RWPE1 (cell line): ENCODE measurements around the gene CHAMP1.
"Not testable (repeated sequence)": the region's sequence is repeated elsewhere in the genome, so short reads cannot be mapped to it uniquely, and the experiment has no call there.

Experiments
- CTCF ChIA-PET: fragments of 350-600 bp; sonication (Branson Sonifier 250); formaldehyde crosslinking; extraction: SDS; loops from one replicate; lab custom pipeline; 2021; lab: Yijun Ruan, JAX
- POLR2A ChIA-PET: fragments of 400-600 bp; formaldehyde crosslinking; extraction: SDS; loops from one replicate; lab custom pipeline; 2020; ENCODE audit warnings: antibody characterized with exemption; ENCODE audit not compliant: low non-redundant PET; lab: Yijun Ruan, JAX
- DNase-seq: peaks from one replicate; pipeline ENCODE4 v3.0.0; 2012; ENCODE audit warnings: low spot score
- H3K27ac ChIP-seq: fragments of 450-650 bp; 2 replicates; pipeline ENCODE4 v1.5.1; 2017
- TF ChIP-seq, protein P1 (sequence below): fragments of 450-650 bp; conservative IDR thresholded peaks from 2 replicates; pipeline ENCODE4 v1.5.1; 2017; ENCODE audit warnings: low read depth, mild to moderate bottlenecking

CHAMP1 gene

DNA sequence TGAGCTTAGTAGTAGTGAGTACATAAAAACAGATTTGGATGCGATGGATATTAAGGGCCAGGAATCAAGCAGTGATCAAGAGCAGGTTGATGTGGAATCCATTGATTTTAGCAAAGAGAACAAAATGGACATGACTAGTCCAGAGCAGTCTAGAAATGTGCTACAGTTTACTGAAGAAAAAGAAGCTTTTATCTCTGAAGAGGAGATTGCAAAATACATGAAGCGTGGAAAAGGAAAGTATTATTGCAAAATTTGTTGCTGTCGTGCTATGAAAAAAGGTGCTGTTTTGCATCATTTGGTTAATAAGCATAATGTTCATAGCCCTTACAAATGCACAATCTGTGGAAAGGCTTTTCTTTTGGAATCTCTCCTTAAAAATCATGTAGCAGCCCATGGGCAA is 11.4 kb downstream of the CHAMP1 start:
- H3K27ac ChIP-seq = no peak overlapping the region
- ChIA-PET CTCF (no interaction called here), POLR2A (no interaction called here)
- no peak for DNase-seq
- TF ChIP-seq, protein P1, sequence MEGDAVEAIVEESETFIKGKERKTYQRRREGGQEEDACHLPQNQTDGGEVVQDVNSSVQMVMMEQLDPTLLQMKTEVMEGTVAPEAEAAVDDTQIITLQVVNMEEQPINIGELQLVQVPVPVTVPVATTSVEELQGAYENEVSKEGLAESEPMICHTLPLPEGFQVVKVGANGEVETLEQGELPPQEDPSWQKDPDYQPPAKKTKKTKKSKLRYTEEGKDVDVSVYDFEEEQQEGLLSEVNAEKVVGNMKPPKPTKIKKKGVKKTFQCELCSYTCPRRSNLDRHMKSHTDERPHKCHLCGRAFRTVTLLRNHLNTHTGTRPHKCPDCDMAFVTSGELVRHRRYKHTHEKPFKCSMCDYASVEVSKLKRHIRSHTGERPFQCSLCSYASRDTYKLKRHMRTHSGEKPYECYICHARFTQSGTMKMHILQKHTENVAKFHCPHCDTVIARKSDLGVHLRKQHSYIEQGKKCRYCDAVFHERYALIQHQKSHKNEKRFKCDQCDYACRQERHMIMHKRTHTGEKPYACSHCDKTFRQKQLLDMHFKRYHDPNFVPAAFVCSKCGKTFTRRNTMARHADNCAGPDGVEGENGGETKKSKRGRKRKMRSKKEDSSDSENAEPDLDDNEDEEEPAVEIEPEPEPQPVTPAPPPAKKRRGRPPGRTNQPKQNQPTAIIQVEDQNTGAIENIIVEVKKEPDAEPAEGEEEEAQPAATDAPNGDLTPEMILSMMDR = no peak

DNA sequence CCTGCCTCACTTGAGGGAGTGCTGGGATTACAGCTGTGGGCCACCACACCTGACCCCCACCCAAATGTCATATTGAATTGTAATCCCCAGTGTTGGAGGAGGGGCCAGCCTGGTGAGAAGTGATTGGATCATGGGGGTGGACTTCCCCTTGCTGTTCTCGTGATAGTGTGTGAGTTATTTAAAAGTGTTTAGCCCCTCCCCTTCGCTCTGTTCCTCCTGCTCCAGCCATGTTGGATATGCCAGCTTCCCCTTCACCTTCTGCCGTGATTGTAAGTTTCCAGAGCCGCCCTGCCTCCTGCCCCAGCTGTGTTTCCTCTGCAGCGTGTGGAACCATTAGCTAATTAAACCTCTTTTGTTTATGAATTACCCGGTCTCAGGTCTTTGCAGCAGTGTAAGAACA is 13.7 kb downstream of the CHAMP1 start:
- POLR2A ChIA-PET = no interaction called here
- H3K27ac ChIP-seq = no peak overlapping the region
- CTCF ChIA-PET = interaction anchor here (1.0 kb wide), 1 partner anchor 10 kb away, joined by 3 read pairs; no protein-coding TSS in a partner anchor
- no peak for DNase-seq
- TF ChIP-seq, protein P1 = no peak

DNA sequence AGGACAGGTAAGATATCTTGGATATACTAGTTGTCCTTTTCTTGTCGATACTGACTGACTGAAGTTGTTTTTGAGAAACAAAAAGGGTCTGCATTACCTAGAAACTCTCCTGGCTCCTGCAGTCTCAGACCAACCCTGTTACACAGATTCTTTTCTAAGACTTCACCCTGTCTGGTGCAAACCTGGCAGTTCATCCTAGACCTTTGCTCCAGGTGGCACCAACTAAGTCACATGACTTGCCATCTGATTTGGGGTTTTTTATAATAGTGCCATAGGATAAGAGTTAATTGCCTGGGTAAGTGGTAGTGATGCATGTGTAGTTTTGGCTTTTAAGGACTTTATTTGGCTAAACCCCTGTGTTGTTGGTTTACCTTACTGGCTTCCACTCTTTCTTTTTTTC is 14.3 kb downstream of the CHAMP1 start:
- no peak for DNase-seq
- TF ChIP-seq, protein P1 = no peak
- no peak overlapping the region for H3K27ac ChIP-seq
- CTCF ChIA-PET = interaction anchor here (1.0 kb wide), 1 partner anchor 11 kb away, joined by 3 read pairs; no protein-coding TSS in a partner anchor
- POLR2A ChIA-PET = no interaction called here

DNA sequence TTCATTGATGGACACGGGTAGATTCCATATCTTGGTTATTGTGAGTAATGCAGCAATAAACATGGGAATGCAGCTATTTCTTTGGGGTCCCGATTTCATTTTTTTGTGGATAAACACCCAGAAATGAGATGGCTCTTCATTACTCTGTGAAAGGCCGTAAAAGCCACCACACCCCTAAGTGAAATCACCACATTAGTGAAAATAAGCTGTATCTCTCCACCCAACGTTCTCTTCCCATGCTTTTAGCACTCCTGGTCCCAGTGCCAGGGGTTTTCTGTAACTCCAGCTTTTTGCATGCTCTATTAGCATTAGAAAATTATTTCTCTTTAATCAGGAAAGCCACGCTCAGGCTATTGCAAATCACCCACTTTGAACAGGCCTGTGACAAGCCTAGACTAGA is 15.8 kb downstream of the CHAMP1 start:
- TF ChIP-seq, protein P1 = no peak
- DNase-seq = no peak
- POLR2A ChIA-PET = no interaction called here
- CTCF ChIA-PET = interaction anchor here (0.6 kb wide), 1 partner anchor 10 kb away, joined by 3 read pairs; no protein-coding TSS in a partner anchor
- H3K27ac ChIP-seq = no peak overlapping the region

DNA sequence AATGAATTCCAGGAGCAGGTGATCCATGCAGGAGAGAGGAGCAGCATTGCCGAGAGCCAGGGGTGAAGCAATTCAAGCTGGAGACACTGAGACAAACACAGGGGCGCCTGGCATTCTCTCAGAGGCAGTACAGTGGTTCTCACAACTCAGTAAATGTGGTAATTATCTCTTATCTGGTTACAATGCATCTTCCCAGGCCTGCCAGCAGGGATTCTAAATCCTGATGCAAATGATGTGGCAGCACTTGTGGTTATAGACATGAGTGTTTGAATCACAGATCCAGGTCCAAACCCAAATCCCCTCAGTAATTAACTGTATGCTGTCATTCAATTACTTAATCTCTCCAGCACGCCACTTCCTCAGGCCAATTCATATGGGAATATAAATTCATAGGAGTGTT is 19.6 kb downstream of the CHAMP1 start:
- CTCF ChIA-PET, DNase-seq: not testable (repeated sequence)

DNA sequence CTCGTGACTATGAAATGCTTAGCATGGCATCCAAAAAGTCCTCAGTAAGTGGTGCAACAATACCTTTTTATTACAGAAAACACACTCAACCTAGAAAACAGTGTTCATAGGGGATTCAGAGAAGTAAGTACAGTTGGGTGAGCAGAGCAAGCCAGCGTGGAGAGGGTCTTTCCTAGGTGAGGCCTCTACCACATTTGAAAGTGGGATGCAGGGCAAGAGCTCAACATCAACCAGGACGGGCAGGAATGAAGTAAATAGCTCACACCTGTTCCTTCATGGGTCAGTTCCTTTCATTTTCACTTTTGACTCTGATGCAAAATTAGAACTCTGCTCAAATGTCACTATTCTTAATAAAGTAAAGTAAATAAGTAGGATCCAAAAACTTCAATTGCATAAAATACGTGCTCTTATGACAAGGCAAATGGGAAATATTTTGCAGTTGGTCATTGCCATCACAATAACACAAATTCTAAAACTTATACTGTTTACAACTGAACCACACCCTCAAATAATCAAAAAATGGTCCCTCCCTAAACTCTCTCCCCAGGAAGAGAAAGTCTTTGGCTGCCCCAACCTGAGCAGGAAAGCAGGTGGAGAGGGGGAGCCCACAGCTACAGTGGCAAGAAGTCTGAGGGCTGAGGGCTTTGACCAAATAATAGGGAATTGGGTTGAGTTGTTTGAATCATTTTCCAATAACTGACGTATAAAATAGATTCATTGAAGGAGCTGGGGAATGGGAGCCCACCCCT is 20.2 kb downstream of the CHAMP1 start:
- CTCF ChIA-PET = no interaction called here
- H3K27ac ChIP-seq = no peak overlapping the region
- TF ChIP-seq, protein P1 = no peak
- POLR2A ChIA-PET = no interaction called here
- no peak for DNase-seq

More for the DNA sequence above, 19.6 kb downstream of the CHAMP1 start:
- H3K27ac ChIP-seq, POLR2A ChIA-PET: not testable (repeated sequence)

DNA sequence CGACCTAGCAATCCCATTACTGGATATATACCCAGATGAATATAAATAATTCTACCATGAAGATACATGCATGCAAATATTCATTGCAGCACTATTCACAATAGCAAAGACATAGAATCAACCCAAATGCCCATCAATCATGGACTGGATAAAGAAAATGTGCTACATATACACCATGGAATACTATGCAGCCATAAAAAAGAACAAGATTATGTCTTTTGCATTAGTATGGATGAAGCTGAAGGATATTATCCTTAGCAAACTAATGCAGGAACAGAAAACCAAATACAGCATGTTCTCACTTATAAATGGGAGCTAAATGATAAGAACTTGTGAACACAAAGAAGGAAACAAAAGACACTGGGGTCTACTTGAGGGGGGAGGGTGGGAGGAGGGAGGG is 22.2 kb downstream of the CHAMP1 start:
- POLR2A ChIA-PET, CTCF ChIA-PET, DNase-seq, H3K27ac ChIP-seq: not testable (repeated sequence)
